Measurements from ENCODE around the gene IER3.

IER3 gene

DNA sequence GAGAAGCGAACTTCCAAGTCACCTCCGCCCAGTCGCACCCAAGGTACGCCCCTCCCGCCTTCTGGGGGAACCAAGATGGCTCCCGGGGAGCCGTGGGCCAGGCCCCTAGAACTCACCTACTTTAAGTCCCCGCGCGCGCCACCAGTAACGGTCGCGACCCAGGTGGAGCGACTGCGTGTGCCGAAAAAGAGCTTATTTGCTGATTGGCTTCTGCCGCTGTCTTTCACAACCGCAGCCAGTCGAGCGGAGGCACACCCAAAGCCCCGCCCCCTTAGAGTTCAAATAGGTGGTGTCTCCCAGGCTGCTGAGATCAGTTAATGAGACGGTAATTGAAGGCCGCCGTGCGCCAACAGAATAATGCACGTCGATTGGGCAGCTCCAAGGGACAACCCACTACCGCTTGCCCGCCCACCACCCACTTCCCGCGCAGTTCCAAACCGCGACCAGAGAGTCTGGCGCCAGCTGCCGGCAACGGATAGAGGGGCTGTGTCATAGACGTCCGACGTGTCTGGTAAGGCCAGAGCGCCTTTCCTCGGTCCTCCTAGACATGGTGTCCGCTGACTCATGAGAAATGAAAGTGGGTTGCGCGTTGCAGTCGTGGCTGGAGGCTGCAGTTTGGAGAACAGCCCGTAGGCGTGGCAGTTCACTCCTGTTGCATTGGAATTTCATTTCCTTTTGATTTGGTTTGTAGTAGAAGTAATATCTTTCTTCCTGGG lies 27.1 kb downstream of the IER3 start, which contains the start of gene MDC1:
MDC1 (minus strand) TSS at position 153 of the 716 bp plus-strand sequence. CDS start 2,106 bp downstream, outside the sequence.
- Histone ChIP-seq H3K4me2 (ENCODE audit: low read length, poor library complexity, severe bottlenecking) (peak within 1 kb of the TSS; percentile 35), H3K27me3 (ENCODE audit: control insufficient read depth in 1 of 2, insufficient read depth in 1 of 2, low read length in 2 of 2) (no peaks in the 10 kb centered on the region), H3K4me1 (ENCODE audit: control insufficient read depth, insufficient read depth, low read depth, low read length) (peaks cover 4% of the 10 kb centered on the region), H3K36me3 (ENCODE audit: control insufficient read depth in 1 of 2, insufficient read depth in 2 of 2, low read depth in 1 of 2, low read length in 2 of 2) (peaks cover 21 to 31% of the 10 kb centered on the region in 2 experiments), H3K9me3 (ENCODE audit: control insufficient read depth, low read length) (no peaks in the 10 kb centered on the region), H2AFZ (ENCODE audit: low read depth, low read length) (peak within 1 kb of the TSS; percentile 11), H2BK15ac (ENCODE audit: low read depth, poor library complexity, severe bottlenecking) (peak within 1 kb of the TSS; percentile 53), H3K79me1 (replicated peaks; ENCODE audit: low read length, poor library complexity, severe bottlenecking) (peaks cover 20% of the 10 kb centered on the region), H3K23ac (ENCODE audit: low read length in 2 of 2) (no peak within 1 kb of the TSS), H3K9ac (ENCODE audit: low read length) (peak within 1 kb of the TSS; percentile 92), H3K4me3 (ENCODE audit: insufficient read depth in 1 of 2, low read depth in 1 of 2, low read length in 2 of 2) (peak within 1 kb of the TSS; percentile 64 to 85), H2BK12ac (ENCODE audit: low read length in 2 of 2) (no peak within 1 kb of the TSS), H3K18ac (ENCODE audit: low read depth in 1 of 2, low read length in 2 of 2) (peak within 1 kb of the TSS; percentile 41 to 74), H2BK120ac (ENCODE audit: low read depth, low read length) (peak within 1 kb of the TSS; percentile 73), H3K4ac (ENCODE audit: low read depth in 1 of 2, low read length in 2 of 2) (peak within 1 kb of the TSS; percentile 41 to 72), H2AK5ac (ENCODE audit: low read length, severe bottlenecking) (peak within 1 kb of the TSS; percentile 17), H4K8ac (ENCODE audit: low read length) (peak within 1 kb of the TSS; percentile 80), H3K27ac (ENCODE audit: low read length, poor library complexity, severe bottlenecking) (peak within 1 kb of the TSS; percentile 86), H3K14ac (ENCODE audit: low read length in 2 of 2) (peak within 1 kb of the TSS in 1 of 2 experiments; percentile 69), H4K91ac (ENCODE audit: low read length) (peak within 1 kb of the TSS; percentile 81), H2BK5ac (ENCODE audit: low read depth, low read length, poor library complexity, severe bottlenecking) (peak within 1 kb of the TSS; percentile 39)
- under 1% methylated on average over 48 of the region's 48 CpGs for WGBS
- peak; percentile 100 for DNase-seq

- Histone ChIP-seq H2BK12ac (ENCODE audit: low read length in 2 of 2) (no peak overlapping the region), H3K4me2 (ENCODE audit: low read length, poor library complexity, severe bottlenecking) (peak overlapping the region; percentile 35), H3K9ac (ENCODE audit: low read length) (peak overlapping the region; percentile 92), H4K91ac (ENCODE audit: low read length) (peak overlapping the region; percentile 81), H3K9me3 (ENCODE audit: control insufficient read depth, low read length) (no peaks in the 10 kb centered on the region), H3K4me3 (ENCODE audit: insufficient read depth in 1 of 2, low read depth in 1 of 2, low read length in 2 of 2) (peak overlapping the region; percentile 64 to 85), H3K18ac (ENCODE audit: low read depth in 1 of 2, low read length in 2 of 2) (peak overlapping the region; percentile 41 to 74), H3K36me3 (ENCODE audit: control insufficient read depth in 1 of 2, insufficient read depth in 2 of 2, low read depth in 1 of 2, low read length in 2 of 2) (peaks cover 23 to 34% of the 10 kb centered on the region in 2 experiments), H2BK15ac (ENCODE audit: low read depth, poor library complexity, severe bottlenecking) (peak overlapping the region; percentile 53), H3K79me1 (replicated peaks; ENCODE audit: low read length, poor library complexity, severe bottlenecking) (peaks cover 24% of the 10 kb centered on the region), H2AK5ac (ENCODE audit: low read length, severe bottlenecking) (no peak overlapping the region), H3K23ac (ENCODE audit: low read length in 2 of 2) (no peak overlapping the region), H2BK120ac (ENCODE audit: low read depth, low read length) (peak overlapping the region; percentile 73), H2AFZ (ENCODE audit: low read depth, low read length) (peak overlapping the region; percentile 11), H3K4me1 (ENCODE audit: control insufficient read depth, insufficient read depth, low read depth, low read length) (peaks cover 4% of the 10 kb centered on the region), H4K8ac (ENCODE audit: low read length) (peak overlapping the region; percentile 80), H3K14ac (ENCODE audit: low read length in 2 of 2) (no peak overlapping the region), H2BK5ac (ENCODE audit: low read depth, low read length, poor library complexity, severe bottlenecking) (no peak overlapping the region), H3K27me3 (ENCODE audit: control insufficient read depth in 1 of 2, insufficient read depth in 1 of 2, low read length in 2 of 2) (no peaks in the 10 kb centered on the region), H3K4ac (ENCODE audit: low read depth in 1 of 2, low read length in 2 of 2) (peak overlapping the region; percentile 41 to 64), H3K27ac (ENCODE audit: low read length, poor library complexity, severe bottlenecking) (peak overlapping the region; percentile 47)
- no peak for DNase-seq
- WGBS, result 6% methylated on average over 8 of the region's 8 CpGs
Measured at GRCh38 chr6:30716879-30717128, 27.5 kb downstream of the IER3 start.

- WGBS, result no CpG with 5 or more reads among the region's 1 CpG
- Histone ChIP-seq H3K14ac (ENCODE audit: low read length in 2 of 2) (no peak overlapping the region), H3K4ac (ENCODE audit: low read depth in 1 of 2, low read length in 2 of 2) (no peak overlapping the region), H4K91ac (ENCODE audit: low read length) (no peak overlapping the region), H2BK5ac (ENCODE audit: low read depth, low read length, poor library complexity, severe bottlenecking) (no peak overlapping the region), H2AFZ (ENCODE audit: low read depth, low read length) (no peak overlapping the region), H3K27me3 (ENCODE audit: control insufficient read depth in 1 of 2, insufficient read depth in 1 of 2, low read length in 2 of 2) (no peaks in the 10 kb centered on the region), H3K9ac (ENCODE audit: low read length) (no peak overlapping the region), H3K9me3 (ENCODE audit: control insufficient read depth, low read length) (no peaks in the 10 kb centered on the region), H3K18ac (ENCODE audit: low read depth in 1 of 2, low read length in 2 of 2) (no peak overlapping the region), H3K36me3 (ENCODE audit: control insufficient read depth in 1 of 2, insufficient read depth in 2 of 2, low read depth in 1 of 2, low read length in 2 of 2) (peaks cover 30 to 57% of the 10 kb centered on the region in 2 experiments), H3K27ac (ENCODE audit: low read length, poor library complexity, severe bottlenecking) (no peak overlapping the region), H3K23ac (ENCODE audit: low read length in 2 of 2) (no peak overlapping the region), H3K4me3 (ENCODE audit: insufficient read depth in 1 of 2, low read depth in 1 of 2, low read length in 2 of 2) (no peak overlapping the region), H3K79me1 (replicated peaks; ENCODE audit: low read length, poor library complexity, severe bottlenecking) (peaks cover 30% of the 10 kb centered on the region), H4K8ac (ENCODE audit: low read length) (no peak overlapping the region), H2BK120ac (ENCODE audit: low read depth, low read length) (no peak overlapping the region), H3K4me2 (ENCODE audit: low read length, poor library complexity, severe bottlenecking) (no peak overlapping the region), H2AK5ac (ENCODE audit: low read length, severe bottlenecking) (no peak overlapping the region), H2BK12ac (ENCODE audit: low read length in 2 of 2) (no peak overlapping the region), H3K4me1 (ENCODE audit: control insufficient read depth, insufficient read depth, low read depth, low read length) (peaks cover 8% of the 10 kb centered on the region), H2BK15ac (ENCODE audit: low read depth, poor library complexity, severe bottlenecking) (no peak overlapping the region)
- no peak for DNase-seq
Measured at GRCh38 chr6:30714263-30714662, 30.1 kb downstream of the IER3 start.

DNA sequence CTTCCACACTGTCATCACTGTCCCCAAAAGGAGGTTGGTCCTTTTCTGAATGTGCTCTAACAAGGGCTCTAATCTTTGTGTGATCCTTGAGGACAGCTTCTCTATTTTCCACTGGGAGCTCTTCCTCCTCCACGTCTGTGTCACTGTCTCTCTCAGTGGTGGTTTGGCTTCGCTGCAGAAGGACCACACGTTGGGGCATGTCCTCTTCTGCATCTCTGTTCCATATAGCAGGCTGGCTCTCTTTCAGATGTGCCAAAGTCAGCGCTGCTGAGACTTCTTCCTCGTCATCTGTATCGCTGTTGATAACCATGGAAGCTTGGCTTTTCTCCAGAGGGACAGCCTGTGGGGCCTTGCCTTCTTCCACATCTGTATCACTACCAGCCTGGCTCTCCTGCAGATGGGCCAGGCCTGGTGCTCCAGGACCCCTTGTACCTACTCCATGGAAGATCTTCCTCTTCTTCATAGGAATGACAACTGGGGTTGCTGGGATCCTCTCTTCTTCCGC lies 31.9 kb downstream of the IER3 start:
- Histone ChIP-seq H2AK5ac (ENCODE audit: low read length, severe bottlenecking) (no peak overlapping the region), H2BK12ac (ENCODE audit: low read length in 2 of 2) (no peak overlapping the region), H3K4ac (ENCODE audit: low read depth in 1 of 2, low read length in 2 of 2) (no peak overlapping the region), H2BK5ac (ENCODE audit: low read depth, low read length, poor library complexity, severe bottlenecking) (no peak overlapping the region), H3K27me3 (ENCODE audit: control insufficient read depth in 1 of 2, insufficient read depth in 1 of 2, low read length in 2 of 2) (no peaks in the 10 kb centered on the region), H3K14ac (ENCODE audit: low read length in 2 of 2) (no peak overlapping the region), H3K4me1 (ENCODE audit: control insufficient read depth, insufficient read depth, low read depth, low read length) (peaks cover 10% of the 10 kb centered on the region), H3K4me2 (ENCODE audit: low read length, poor library complexity, severe bottlenecking) (no peak overlapping the region), H3K27ac (ENCODE audit: low read length, poor library complexity, severe bottlenecking) (no peak overlapping the region), H3K18ac (ENCODE audit: low read depth in 1 of 2, low read length in 2 of 2) (no peak overlapping the region), H2BK15ac (ENCODE audit: low read depth, poor library complexity, severe bottlenecking) (no peak overlapping the region), H4K8ac (ENCODE audit: low read length) (no peak overlapping the region), H3K23ac (ENCODE audit: low read length in 2 of 2) (no peak overlapping the region), H2AFZ (ENCODE audit: low read depth, low read length) (no peak overlapping the region), H3K9ac (ENCODE audit: low read length) (no peak overlapping the region), H3K4me3 (ENCODE audit: insufficient read depth in 1 of 2, low read depth in 1 of 2, low read length in 2 of 2) (no peak overlapping the region), H3K9me3 (ENCODE audit: control insufficient read depth, low read length) (no peaks in the 10 kb centered on the region), H4K91ac (ENCODE audit: low read length) (no peak overlapping the region), H3K79me1 (replicated peaks; ENCODE audit: low read length, poor library complexity, severe bottlenecking) (peaks cover 31% of the 10 kb centered on the region), H3K36me3 (ENCODE audit: control insufficient read depth in 1 of 2, insufficient read depth in 2 of 2, low read depth in 1 of 2, low read length in 2 of 2) (peaks cover 30 to 71% of the 10 kb centered on the region in 2 experiments), H2BK120ac (ENCODE audit: low read depth, low read length) (no peak overlapping the region)
- WGBS, result 97% methylated on average over 7 of the region's 7 CpGs
- DNase-seq, result no peak

Data from mesenchymal stem cell (in vitro differentiated cells and primary cell).